Left cardiac atrium (tissue), 4 donors: ENCODE results near the gene MTMR6. TPM values are rescaled to one million over a fixed set of nuclear protein-coding genes. Genes with fewer than 3 reads are reported as not detected.

ENCODE experiments used
- ATAC-seq, 2 donors: fragments of 200-7000 bp; cut with Tn5 transposase; one replicate each; pipeline ENCODE4 v1.9.1; 2020; ENCODE audit warnings: mild to moderate bottlenecking in 2 of 2, moderate library complexity in 2 of 2
- DNase-seq: peaks from one replicate; pipeline ENCODE4 v3.0.0-alpha.2; 2020
- intact Hi-C, 2 donors: fragments of 100-400 bp; cut with DNase I; formaldehyde crosslinking; loops; one replicate each; pipeline versions ENCODE4 v1.14.1 to v1.15.1; 2022 to 2023
- total RNA-seq, 2 donors: library from RNA; stranded (reverse); fragmentation: NEBNext Ultra II Directional; extraction: Animal tissue kit (Norgen Biotek cat#: 25700); gene quantifications; one replicate each; pipeline ENCODE4 v1.2.1, GENCODE V29; 2021
- donor health status: DM: no; HTN: yes; CAD: no.
- donor health status: DM: no; HTN: yes; CAD: no; lungs with severe emphysema.
- donor health status: DM: yes; HTN: yes; CAD: no.
- donor health status: Dilated cardiomyopathy.

Gene MTMR6
- total RNA-seq, 2 donors from 2014 or later = 13.3 to 17.5 TPM

- DNase-seq = no peak
- ATAC-seq = no peak
- intact Hi-C loops = no loop called here
Observed at GRCh38 chr13:25281935-25282332, 5.4 kb downstream of the MTMR6 start.

- ATAC-seq (no peak), DNase-seq (no peak)
- intact Hi-C loops = no loop called here
Observed at GRCh38 chr13:25281193-25281934, 5.9 kb downstream of the MTMR6 start.

- intact Hi-C loops = no loop called here
- DNase-seq (no peak), ATAC-seq (no peak)
Observed at GRCh38 chr13:25280396-25280795, 6.9 kb downstream of the MTMR6 start.

- ATAC-seq (no peak), DNase-seq (no peak)
- intact Hi-C loops = no loop called here
Observed at GRCh38 chr13:25276748-25277147, 10.5 kb downstream of the MTMR6 start.

- ATAC-seq (no peak), DNase-seq (no peak)
- intact Hi-C loops = no loop called here
Observed at GRCh38 chr13:25268561-25268960, 18.7 kb downstream of the MTMR6 start.

GRCh38 chr13:25267715-25268114 is 19.6 kb downstream of the MTMR6 start:
- DNase-seq = no peak
- intact Hi-C loops = no loop called here
- ATAC-seq = no peak

- intact Hi-C loops = no loop called here
- ATAC-seq = no peak
Observed at GRCh38 chr13:25266706-25267105, 20.6 kb downstream of the MTMR6 start.

GRCh38 chr13:25262261-25262660 is 25.0 kb downstream of the MTMR6 start:
- ATAC-seq (no peak), DNase-seq (no peak)
- intact Hi-C loops = no loop called here

More at GRCh38 chr13:25266706-25267105, 20.6 kb downstream of the MTMR6 start:
- no peak for DNase-seq

- no peak for DNase-seq
- no peak for ATAC-seq
- intact Hi-C loops = no loop called here
Observed at GRCh38 chr13:25253702-25254101, 33.6 kb downstream of the MTMR6 start.

- DNase-seq (no peak), ATAC-seq (no peak)
- intact Hi-C loops = no loop called here
Observed at GRCh38 chr13:25252752-25253151, 34.5 kb downstream of the MTMR6 start.

- ATAC-seq (no peak), DNase-seq (no peak)
- intact Hi-C loops = no loop called here
Observed at GRCh38 chr13:25252225-25252624, 35.1 kb downstream of the MTMR6 start.

GRCh38 chr13:25249001-25249543 is 38.2 kb downstream of the MTMR6 start:
- no peak for ATAC-seq
- no peak for DNase-seq
- intact Hi-C loops = no loop called here

- no peak for ATAC-seq
Observed at GRCh38 chr13:25248071-25248470, 39.2 kb downstream of the MTMR6 start.

GRCh38 chr13:25247360-25247759 is 39.9 kb downstream of the MTMR6 start:
- ATAC-seq = no peak
- intact Hi-C loops = no loop called here
- DNase-seq = no peak

More at GRCh38 chr13:25248071-25248470, 39.2 kb downstream of the MTMR6 start:
- no peak for DNase-seq
- intact Hi-C loops = no loop called here

- intact Hi-C loops = no loop called here
- DNase-seq (no peak), ATAC-seq (no peak)
Observed at GRCh38 chr13:25244123-25244522, 43.2 kb downstream of the MTMR6 start.

- DNase-seq (no peak), ATAC-seq (no peak)
- intact Hi-C loops = no loop called here
Observed at GRCh38 chr13:25242956-25243355, 44.3 kb downstream of the MTMR6 start.

GRCh38 chr13:25241007-25241406 is 46.3 kb downstream of the MTMR6 start:
- no peak for DNase-seq

GRCh38 chr13:25237083-25237482 is 50.2 kb downstream of the MTMR6 start:
- intact Hi-C loops = no loop called here
- DNase-seq = no peak
- ATAC-seq = no peak

More at GRCh38 chr13:25241007-25241406, 46.3 kb downstream of the MTMR6 start:
- ATAC-seq = no peak
- intact Hi-C loops = no loop called here

GRCh38 chr13:25233861-25234260 is 53.4 kb downstream of the MTMR6 start:
- ATAC-seq (no peak), DNase-seq (no peak)
- intact Hi-C loops = no loop called here

- ATAC-seq = no peak
- no peak for DNase-seq
- intact Hi-C loops = no loop called here
Observed at GRCh38 chr13:25232937-25233515, 54.3 kb downstream of the MTMR6 start.

GRCh38 chr13:25231517-25231916 is 55.8 kb downstream of the MTMR6 start:
- intact Hi-C loops = no loop called here
- no peak for ATAC-seq
- no peak for DNase-seq
